ENCODE results near the gene C2.
A peak's percentile ranks its signal among the peaks of the same experiment; 100 is the strongest.

Gene C2

GRCh38 chr6:31888276-31889258 is 39.0 kb upstream of the C2 start:
- DNase-seq (ENCODE audit: extremely low read depth, low read depth): no peak
- TF ChIP-seq CTCF (IDR thresholded peaks at IDR 0.05; ENCODE audit: low read depth, low read length, missing control alignments): peak; percentile 82
- no peak overlapping the region for H3K4me3 ChIP-seq (replicated peaks; ENCODE audit: low read depth, low read length)

GRCh38 chr6:31889331-31889972 is 38.1 kb upstream of the C2 start:
- no peak for TF ChIP-seq CTCF (IDR thresholded peaks at IDR 0.05; ENCODE audit: low read depth, low read length, missing control alignments)
- no peak for DNase-seq (ENCODE audit: extremely low read depth, low read depth)

GRCh38 chr6:31892821-31893220 is 34.7 kb upstream of the C2 start:
- H3K4me3 ChIP-seq (replicated peaks; ENCODE audit: low read depth, low read length): no peak overlapping the region
- no peak for DNase-seq (ENCODE audit: extremely low read depth, low read depth)
- no peak for TF ChIP-seq CTCF (IDR thresholded peaks at IDR 0.05; ENCODE audit: low read depth, low read length, missing control alignments)

More at GRCh38 chr6:31889331-31889972, 38.1 kb upstream of the C2 start:
- H3K4me3 ChIP-seq (replicated peaks; ENCODE audit: low read depth, low read length): no peak overlapping the region

GRCh38 chr6:31896493-31896855 is 31.0 kb upstream of the C2 start:
- no peak for TF ChIP-seq CTCF (IDR thresholded peaks at IDR 0.05; ENCODE audit: low read depth, low read length, missing control alignments)

GRCh38 chr6:31896856-31897611 is 30.5 kb upstream of the C2 start:
- peak overlapping the region; percentile 65 for H3K4me3 ChIP-seq (replicated peaks; ENCODE audit: low read depth, low read length)
- no peak for TF ChIP-seq CTCF (IDR thresholded peaks at IDR 0.05; ENCODE audit: low read depth, low read length, missing control alignments)
- DNase-seq (ENCODE audit: extremely low read depth, low read depth): no peak

More at GRCh38 chr6:31896493-31896855, 31.0 kb upstream of the C2 start:
- DNase-seq (ENCODE audit: extremely low read depth, low read depth): no peak
- peak overlapping the region; percentile 65 for H3K4me3 ChIP-seq (replicated peaks; ENCODE audit: low read depth, low read length)

GRCh38 chr6:31897612-31898382 is 29.7 kb upstream of the C2 start, which contains the start of gene EHMT2:
EHMT2 (minus strand) TSS chr6:31897698; CDS start chr6:31897677, 21 bp downstream.
- DNase-seq (ENCODE audit: extremely low read depth, low read depth): no peak
- peak within 1 kb of the TSS; percentile 65 for H3K4me3 ChIP-seq (replicated peaks; ENCODE audit: low read depth, low read length)
- TF ChIP-seq CTCF (IDR thresholded peaks at IDR 0.05; ENCODE audit: low read depth, low read length, missing control alignments): no peak

Measured in HFF-Myc (cell line).